Lower leg skin (tissue), 3 donors: ENCODE results near the gene DLG2.

ENCODE experiments used
- POLR2A ChIP-seq, 2 donors: fragments of 450-650 bp; IDR thresholded peaks; one replicate each; pipeline ENCODE4 v1.6.1; 2016 to 2017; ENCODE audit warnings: antibody characterized with exemption in 2 of 2, mild to moderate bottlenecking in 1 of 2, moderate library complexity in 1 of 2
- TF ChIP-seq, protein P1 (sequence below), 3 donors: fragments of 450-650 bp; IDR thresholded peaks; one replicate each; pipeline ENCODE4 v1.5.1; 2016; ENCODE audit warnings: antibody characterized with exemption in 3 of 3, mild to moderate bottlenecking in 3 of 3, moderate library complexity in 2 of 3

- TF ChIP-seq, protein P1, sequence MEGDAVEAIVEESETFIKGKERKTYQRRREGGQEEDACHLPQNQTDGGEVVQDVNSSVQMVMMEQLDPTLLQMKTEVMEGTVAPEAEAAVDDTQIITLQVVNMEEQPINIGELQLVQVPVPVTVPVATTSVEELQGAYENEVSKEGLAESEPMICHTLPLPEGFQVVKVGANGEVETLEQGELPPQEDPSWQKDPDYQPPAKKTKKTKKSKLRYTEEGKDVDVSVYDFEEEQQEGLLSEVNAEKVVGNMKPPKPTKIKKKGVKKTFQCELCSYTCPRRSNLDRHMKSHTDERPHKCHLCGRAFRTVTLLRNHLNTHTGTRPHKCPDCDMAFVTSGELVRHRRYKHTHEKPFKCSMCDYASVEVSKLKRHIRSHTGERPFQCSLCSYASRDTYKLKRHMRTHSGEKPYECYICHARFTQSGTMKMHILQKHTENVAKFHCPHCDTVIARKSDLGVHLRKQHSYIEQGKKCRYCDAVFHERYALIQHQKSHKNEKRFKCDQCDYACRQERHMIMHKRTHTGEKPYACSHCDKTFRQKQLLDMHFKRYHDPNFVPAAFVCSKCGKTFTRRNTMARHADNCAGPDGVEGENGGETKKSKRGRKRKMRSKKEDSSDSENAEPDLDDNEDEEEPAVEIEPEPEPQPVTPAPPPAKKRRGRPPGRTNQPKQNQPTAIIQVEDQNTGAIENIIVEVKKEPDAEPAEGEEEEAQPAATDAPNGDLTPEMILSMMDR (IDR thresholded peaks at IDR 0.05): no peak
- no peak for TF ChIP-seq POLR2A (IDR thresholded peaks at IDR 0.05)
These were observed 430.2 kb downstream of the DLG2 start for GRCh38 chr11:85196968-85197367.
